ENCODE results near the gene ARSG.

DNA sequence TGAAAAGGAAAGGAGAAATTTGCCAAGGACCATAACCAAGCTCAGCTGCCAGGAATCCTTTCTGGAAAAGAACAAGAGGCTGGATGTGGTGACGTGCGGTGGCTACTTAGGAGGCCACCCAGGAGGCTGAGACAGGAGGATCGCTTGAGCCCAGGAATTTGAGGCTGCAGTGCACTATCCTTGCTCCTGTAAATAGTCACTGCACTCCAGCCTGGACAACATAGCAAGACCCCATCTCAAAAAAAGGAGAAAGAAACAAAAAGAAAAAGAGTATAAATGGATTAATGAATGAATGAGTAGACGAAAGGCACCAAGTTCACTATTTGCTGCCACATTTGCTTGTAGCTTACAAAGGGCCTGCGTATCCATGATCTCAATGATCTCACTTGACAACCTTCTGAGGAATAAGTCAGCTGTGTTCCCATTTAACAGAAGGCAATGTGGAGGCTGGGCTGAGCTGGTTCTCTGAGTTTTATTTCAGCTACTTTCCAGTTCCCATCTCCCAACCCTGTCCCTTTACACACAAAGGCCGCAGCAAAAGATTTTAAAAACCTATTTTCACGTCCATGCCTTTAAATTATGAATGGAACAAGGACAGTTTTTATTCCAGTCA, 29.8 kb downstream of the ARSG start:
- TF ChIP-seq EZH2 (IDR thresholded peaks at IDR 0.05; ENCODE audit: borderline replicate concordance, low read depth, low read length, severe bottlenecking) (no peak), CTCF (IDR thresholded peaks at IDR 0.05; ENCODE audit: extremely low read depth in 1 of 2, insufficient read depth in 1 of 2, low read depth in 1 of 2, low read length in 2 of 2) (no peak)
